Peyer's patch (tissue), 4 donors: ENCODE data around the gene PRKCA.

ENCODE experiments used
- POLR2A ChIP-seq, 2 donors: fragments of 450-650 bp; IDR thresholded peaks; one replicate each; pipeline ENCODE4 v1.5.1; 2017; ENCODE audit warnings: antibody characterized with exemption in 2 of 2, mild to moderate bottlenecking in 2 of 2, moderate library complexity in 2 of 2
- TF ChIP-seq, protein P1 (sequence below), 6 experiments: fragments of 450-650 bp in 4 of 6; fragments of 200-600 bp in 2 of 6; sonication (generic) in 1 of 6; IDR thresholded peaks; one replicate each; pipeline ENCODE4 v1.5.1; 2017 to 2019; ENCODE audit warnings: antibody characterized with exemption in 6 of 6, mild to moderate bottlenecking in 3 of 6, moderate library complexity in 1 of 6

DNA sequence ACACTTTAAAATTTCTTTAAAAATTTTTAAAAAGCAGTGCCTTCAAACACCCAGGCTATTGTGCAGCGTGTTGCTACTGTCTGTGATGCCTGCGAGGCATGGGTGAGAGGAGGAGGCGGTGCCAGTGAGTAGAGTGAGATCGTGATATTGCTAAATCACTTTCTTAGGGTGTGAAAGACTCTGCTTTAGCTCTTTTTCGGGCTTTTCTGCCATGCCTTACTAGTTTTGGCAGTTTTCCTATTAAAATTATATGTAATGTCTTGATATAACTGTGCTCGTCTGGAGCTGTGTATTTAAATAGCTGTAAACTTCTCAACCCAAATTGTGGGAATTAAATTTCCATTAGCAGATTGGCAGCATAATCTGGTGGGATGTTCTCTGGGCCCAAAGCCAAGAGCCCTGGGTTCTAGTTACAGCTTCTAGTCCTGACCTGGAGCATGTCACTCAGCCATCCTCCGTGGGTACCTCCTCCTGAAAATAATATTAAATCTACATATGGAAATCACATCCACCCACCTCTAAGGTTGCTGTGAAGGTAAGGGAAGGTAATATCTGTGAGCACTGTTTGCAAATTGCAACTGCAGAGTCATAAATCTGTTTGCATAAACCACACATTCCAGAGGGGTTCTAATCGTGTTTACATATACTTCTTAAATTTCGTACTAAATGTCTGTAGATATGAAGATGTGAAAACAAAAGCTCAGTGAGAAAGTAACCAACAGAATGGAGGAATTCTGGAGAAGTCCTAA is 268.2 kb downstream of the PRKCA start:
- TF ChIP-seq, protein P1, sequence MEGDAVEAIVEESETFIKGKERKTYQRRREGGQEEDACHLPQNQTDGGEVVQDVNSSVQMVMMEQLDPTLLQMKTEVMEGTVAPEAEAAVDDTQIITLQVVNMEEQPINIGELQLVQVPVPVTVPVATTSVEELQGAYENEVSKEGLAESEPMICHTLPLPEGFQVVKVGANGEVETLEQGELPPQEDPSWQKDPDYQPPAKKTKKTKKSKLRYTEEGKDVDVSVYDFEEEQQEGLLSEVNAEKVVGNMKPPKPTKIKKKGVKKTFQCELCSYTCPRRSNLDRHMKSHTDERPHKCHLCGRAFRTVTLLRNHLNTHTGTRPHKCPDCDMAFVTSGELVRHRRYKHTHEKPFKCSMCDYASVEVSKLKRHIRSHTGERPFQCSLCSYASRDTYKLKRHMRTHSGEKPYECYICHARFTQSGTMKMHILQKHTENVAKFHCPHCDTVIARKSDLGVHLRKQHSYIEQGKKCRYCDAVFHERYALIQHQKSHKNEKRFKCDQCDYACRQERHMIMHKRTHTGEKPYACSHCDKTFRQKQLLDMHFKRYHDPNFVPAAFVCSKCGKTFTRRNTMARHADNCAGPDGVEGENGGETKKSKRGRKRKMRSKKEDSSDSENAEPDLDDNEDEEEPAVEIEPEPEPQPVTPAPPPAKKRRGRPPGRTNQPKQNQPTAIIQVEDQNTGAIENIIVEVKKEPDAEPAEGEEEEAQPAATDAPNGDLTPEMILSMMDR (IDR thresholded peaks at IDR 0.05) = no peak
- TF ChIP-seq POLR2A (IDR thresholded peaks at IDR 0.05) = no peak
